Karpas-422 (cell line): ENCODE measurements around the gene CHRM1. TPM values are rescaled to one million over a fixed set of nuclear protein-coding genes. Genes with fewer than 3 reads are reported as not detected.
"Not testable (repeated sequence)": the region's sequence is repeated elsewhere in the genome, so short reads cannot be mapped to it uniquely, and the experiment has no call there.

Experiments
- DNase-seq: peaks from one replicate; pipeline ENCODE4 v3.0.0-alpha.2; 2015
- H2AFZ ChIP-seq: fragments of 200-600 bp; sonication (generic); 2 replicates; pipeline ENCODE4 v1.6.1; 2014; ENCODE audit warnings: antibody characterized with exemption, low read length, mixed read lengths
- H3K27ac ChIP-seq: fragments of 200-600 bp; sonication (generic); 2 replicates; pipeline ENCODE4 v1.5.1; 2014; ENCODE audit warnings: mild to moderate bottlenecking, low read length, moderate library complexity
- H3K27me3 ChIP-seq: fragments of 200-600 bp; sonication (generic); 2 replicates; pipeline ENCODE4 v1.6.1; 2014; ENCODE audit warnings: low read length, mixed read lengths
- H3K36me3 ChIP-seq: fragments of 200-600 bp; sonication (generic); 2 replicates; pipeline ENCODE4 v1.6.1; 2014; ENCODE audit warnings: low read length, mixed read lengths; ENCODE audit not compliant: insufficient read depth
- H3K4me1 ChIP-seq: fragments of 200-600 bp; sonication (generic); 2 replicates; pipeline ENCODE4 v1.6.1; 2014; ENCODE audit warnings: mild to moderate bottlenecking, low read length, mixed read lengths
- H3K4me2 ChIP-seq: fragments of 200-600 bp; sonication (generic); 2 replicates; pipeline ENCODE4 v1.6.1; 2014; ENCODE audit warnings: low read length, low read depth, mild to moderate bottlenecking; ENCODE audit not compliant: poor library complexity, severe bottlenecking
- H3K4me3 ChIP-seq: fragments of 200-600 bp; sonication (generic); 2 replicates; pipeline ENCODE4 v1.5.1; 2014; ENCODE audit warnings: mild to moderate bottlenecking, antibody characterized with exemption, low read length, mixed read lengths
- H3K79me2 ChIP-seq: fragments of 200-600 bp; sonication (generic); 2 replicates; pipeline ENCODE4 v1.6.1; 2014; ENCODE audit warnings: mild to moderate bottlenecking, low read length, mixed read lengths
- H3K9ac ChIP-seq: fragments of 200-600 bp; sonication (generic); 2 replicates; pipeline ENCODE4 v1.6.0; 2014; ENCODE audit warnings: low read length
- H3K9me2 ChIP-seq: fragments of 200-600 bp; sonication (generic), shearing (Covaris generic); replicated peaks from 2 replicates; pipeline ENCODE4 v1.6.0; 2014; ENCODE audit warnings: mild to moderate bottlenecking, low read length, moderate library complexity; ENCODE audit not compliant: insufficient read depth
- H3K9me3 ChIP-seq: fragments of 300-700, 200-600 bp; sonication (generic); 2 replicates; pipeline ENCODE4 v1.6.1; 2014; ENCODE audit warnings: low read length, mixed read lengths
- H4K20me1 ChIP-seq: fragments of 200-600 bp; sonication (generic); 2 replicates; pipeline ENCODE4 v1.6.1; 2014; ENCODE audit warnings: mild to moderate bottlenecking, antibody characterized with exemption, low read length, low read depth; ENCODE audit not compliant: insufficient read depth
- small RNA-seq: library from RNA; depleted of rRNA; stranded (forward); fragments of <200 nt; gene quantifications from one replicate; pipeline ENCODE3, GENCODE V24; 2014
- total RNA-seq: library from RNA; depleted of rRNA; stranded (reverse); fragments of >200 nt; shearing (Covaris generic); gene quantifications from 2 replicates; pipeline ENCODE4 v1.2.3, GENCODE V29; 2014; ENCODE audit warnings: low replicate concordance; rRNA removed

CHRM1 gene
- total RNA-seq, 1 experiment from 2014 or later = not detected

DNA sequence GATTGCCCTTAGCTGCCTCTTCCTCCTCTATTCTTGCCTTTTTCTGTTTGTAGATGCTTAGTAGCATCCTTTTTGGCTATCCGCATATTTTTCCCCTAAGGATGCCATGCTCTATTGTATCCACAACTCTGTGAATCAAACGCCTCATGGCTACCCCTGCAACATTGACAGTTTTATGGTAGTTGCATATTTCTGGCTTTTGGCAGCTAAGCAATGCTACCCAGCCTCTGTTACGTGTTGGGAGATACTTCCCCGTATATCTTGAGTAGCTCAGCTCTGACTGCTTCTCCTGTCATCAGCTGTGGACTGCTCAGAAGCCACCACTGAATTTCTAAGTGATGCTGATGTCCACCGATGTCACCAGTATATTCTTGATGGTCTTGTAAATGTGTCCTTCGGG lies 55.5 kb downstream of the CHRM1 start:
- peaks cover 28% of the 10 kb centered on the region for H3K4me1 ChIP-seq
- no peak overlapping the region for H3K4me2 ChIP-seq
- H3K4me3 ChIP-seq = no peak overlapping the region
- no peak overlapping the region for H3K27ac ChIP-seq
- DNase-seq = peak; percentile 34
- peaks cover 12% of the 10 kb centered on the region; the same call in 1 of the 2 replicates for H4K20me1 ChIP-seq
- peaks cover 22% of the 10 kb centered on the region; the same call in 1 of the 2 replicates for H3K36me3 ChIP-seq
- no peaks in the 10 kb centered on the region for H3K27me3 ChIP-seq
- peaks cover 84% of the 10 kb centered on the region for H3K79me2 ChIP-seq
- H3K9me3 ChIP-seq = no peaks in the 10 kb centered on the region
- H3K9ac ChIP-seq = no peak overlapping the region
- H2AFZ ChIP-seq = no peak overlapping the region
- H3K9me2 ChIP-seq = no peaks in the 10 kb centered on the region

DNA sequence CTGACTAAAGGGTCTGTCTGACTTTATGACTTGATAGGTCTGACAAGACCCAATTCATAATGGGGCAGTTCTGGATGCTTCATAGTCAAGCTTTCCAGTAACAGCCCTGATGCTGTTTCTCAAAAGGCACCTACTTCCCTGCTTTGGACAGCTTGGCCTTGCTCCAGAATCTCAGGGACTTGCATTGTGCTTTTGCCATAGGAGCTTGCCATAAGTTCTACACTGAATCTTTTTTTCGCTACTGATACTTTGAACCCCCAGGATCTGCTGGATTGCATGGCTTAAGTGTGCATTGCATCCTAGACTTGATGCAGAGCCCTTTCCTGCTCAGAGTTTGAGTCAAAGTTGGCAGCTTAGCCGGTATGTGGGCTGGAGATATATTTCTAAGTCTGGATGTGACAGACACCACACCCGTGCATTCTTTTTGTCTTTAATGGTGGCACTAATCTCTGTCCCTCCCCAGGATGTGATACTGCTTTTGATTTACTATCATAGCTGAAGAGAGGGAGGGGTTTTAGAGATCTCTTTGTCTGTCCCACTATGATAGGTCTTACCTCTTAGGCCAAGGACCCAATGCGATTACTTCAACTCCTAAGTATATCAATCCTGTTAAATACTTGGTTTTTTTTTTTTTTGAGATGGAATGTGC lies 57.4 kb downstream of the CHRM1 start:
- H3K36me3 ChIP-seq = peaks cover 22% of the 10 kb centered on the region; the same call in 1 of the 2 replicates
- no peak overlapping the region for H3K9ac ChIP-seq
- no peak overlapping the region for H3K4me3 ChIP-seq
- H2AFZ ChIP-seq = no peak overlapping the region
- peak; percentile 37 for DNase-seq
- peaks cover 80% of the 10 kb centered on the region for H3K79me2 ChIP-seq
- no peaks in the 10 kb centered on the region for H3K9me2 ChIP-seq
- no peak overlapping the region for H3K4me2 ChIP-seq
- H3K4me1 ChIP-seq = peaks cover 43% of the 10 kb centered on the region
- peaks cover 12% of the 10 kb centered on the region; the same call in 1 of the 2 replicates for H4K20me1 ChIP-seq
- H3K27me3 ChIP-seq = no peaks in the 10 kb centered on the region
- no peaks in the 10 kb centered on the region for H3K9me3 ChIP-seq
- peak overlapping the region; percentile 85; the same call in 1 of the 2 replicates for H3K27ac ChIP-seq

DNA sequence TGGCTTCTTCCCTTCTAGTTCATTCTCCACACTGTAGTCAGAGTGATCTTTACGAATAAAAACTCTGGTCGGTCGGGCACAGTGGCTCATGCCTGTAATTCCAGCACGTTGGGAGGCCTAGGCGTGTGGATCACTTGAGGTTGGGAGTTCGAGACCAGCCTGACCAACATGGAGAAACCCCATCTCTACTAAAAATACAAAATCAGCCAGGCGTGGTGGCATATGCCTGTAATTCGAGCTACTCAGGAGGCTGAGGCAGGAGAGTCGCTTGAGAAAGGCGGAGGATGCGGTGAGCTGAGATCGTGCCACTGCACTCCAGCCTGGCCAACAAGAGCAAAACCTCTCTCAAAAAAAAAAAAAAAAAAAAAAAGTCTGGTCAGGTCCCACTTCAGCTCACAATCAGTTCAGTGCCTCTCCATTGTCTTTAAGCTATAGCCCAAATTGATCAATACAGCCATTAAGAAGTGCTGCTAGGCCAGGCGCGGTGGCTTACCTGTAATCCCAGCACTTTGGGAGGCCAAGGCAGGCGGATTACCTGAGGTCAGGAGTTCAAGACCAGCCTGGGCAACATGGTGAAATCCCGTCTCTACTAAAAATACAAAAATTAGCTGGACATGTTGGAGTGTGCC lies 59.5 kb downstream of the CHRM1 start:
- H3K9me3 ChIP-seq = not testable (repeated sequence)
- H3K4me2 ChIP-seq = peak overlapping the region; percentile 66

DNA sequence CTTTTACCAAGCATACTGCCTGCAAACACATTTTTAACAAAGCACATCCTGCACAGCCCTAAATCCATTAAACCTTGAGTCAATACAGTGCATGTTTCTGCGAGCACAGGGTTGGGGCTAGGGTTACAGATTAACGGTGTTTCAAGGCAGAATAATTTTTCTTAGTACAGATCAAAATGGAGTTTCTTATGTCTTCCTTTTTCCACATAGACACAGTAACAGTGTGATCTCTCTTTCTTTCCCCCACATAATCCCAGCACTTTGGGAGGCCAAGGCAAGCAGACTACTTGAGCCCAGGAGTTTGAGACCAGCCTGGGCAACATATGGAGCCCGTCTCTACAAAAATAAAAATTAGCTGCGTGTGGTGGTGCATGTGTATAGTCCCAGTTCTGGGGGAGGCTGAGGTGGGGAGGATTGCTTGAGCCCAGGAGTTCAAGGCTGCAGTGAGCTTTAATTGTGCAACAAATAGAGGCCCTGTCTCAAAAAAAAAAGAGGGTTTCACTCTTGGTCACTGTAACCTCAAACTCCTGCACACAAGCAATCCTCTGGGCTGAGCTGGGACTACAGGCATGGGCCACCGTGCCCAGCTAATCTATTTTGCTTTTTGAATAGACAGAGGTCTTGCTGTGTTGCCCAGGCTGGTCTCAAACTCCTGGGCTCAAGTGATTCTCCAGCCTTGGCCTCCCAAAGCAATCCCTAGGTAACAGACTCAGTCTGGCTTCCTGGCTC lies 60.2 kb downstream of the CHRM1 start:
- peak; percentile 44 for DNase-seq
- Histone ChIP-seq H3K4me3 (peak overlapping the region; percentile 47), H3K4me2 (peak overlapping the region; percentile 66)

More for the DNA sequence above, 59.5 kb downstream of the CHRM1 start:
- not testable (repeated sequence) for H3K27me3 ChIP-seq, H3K9me2 ChIP-seq, H2AFZ ChIP-seq
- peak overlapping the region; percentile 47 for H3K4me3 ChIP-seq
- H3K27ac ChIP-seq = peak overlapping the region; percentile 85
- peaks cover 21% of the 10 kb centered on the region; the same call in 1 of the 2 replicates for H3K36me3 ChIP-seq
- H3K79me2 ChIP-seq = peaks cover 84% of the 10 kb centered on the region
- peaks cover 12% of the 10 kb centered on the region; the same call in 1 of the 2 replicates for H4K20me1 ChIP-seq
- peak overlapping the region; percentile 62 for H3K9ac ChIP-seq
- H3K4me1 ChIP-seq = peaks cover 57% of the 10 kb centered on the region
- peak; percentile 69 for DNase-seq

DNA sequence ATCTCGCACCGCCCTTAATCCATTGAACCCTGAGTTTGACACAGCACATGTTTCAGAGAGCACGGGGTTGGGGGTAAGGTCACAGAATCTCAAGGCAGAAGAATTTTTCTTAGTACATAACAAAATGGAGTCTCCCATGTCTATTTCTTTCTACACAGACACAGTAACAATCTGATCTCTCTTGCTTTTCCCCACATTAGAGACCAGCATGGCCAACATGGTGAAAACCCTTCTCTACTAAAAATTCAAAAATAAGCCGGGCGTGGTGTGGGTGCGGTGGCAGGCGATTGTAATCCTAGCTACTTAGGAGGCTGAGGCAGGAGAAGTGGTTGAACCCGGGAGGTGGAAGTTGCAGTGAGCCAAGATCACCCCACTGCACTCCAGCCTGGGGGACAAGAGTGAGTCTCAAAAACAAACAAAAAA lies 61.9 kb downstream of the CHRM1 start:
- Histone ChIP-seq H3K4me1 (peaks cover 70% of the 10 kb centered on the region), H3K36me3 (peaks cover 25% of the 10 kb centered on the region), H3K79me2 (peaks cover 83% of the 10 kb centered on the region), H4K20me1 (peaks cover 23% of the 10 kb centered on the region), H3K4me2 (peak overlapping the region; percentile 27)
- not testable (repeated sequence) for DNase-seq, H3K4me3 ChIP-seq, H3K27ac ChIP-seq, H3K9me3 ChIP-seq, H3K9ac ChIP-seq, H2AFZ ChIP-seq, H3K9me2 ChIP-seq, H3K27me3 ChIP-seq

More for the DNA sequence above, 60.2 kb downstream of the CHRM1 start:
- H3K4me1 ChIP-seq = peaks cover 62% of the 10 kb centered on the region
- H3K36me3 ChIP-seq = peaks cover 16% of the 10 kb centered on the region; the same call in 1 of the 2 replicates
- H4K20me1 ChIP-seq = peaks cover 12% of the 10 kb centered on the region; the same call in 1 of the 2 replicates
- no peaks in the 10 kb centered on the region for H3K9me2 ChIP-seq
- H3K27ac ChIP-seq = peak overlapping the region; percentile 85
- H3K9me3 ChIP-seq = no peaks in the 10 kb centered on the region
- H3K79me2 ChIP-seq = peaks cover 84% of the 10 kb centered on the region
- H3K9ac ChIP-seq = peak overlapping the region; percentile 62
- H3K27me3 ChIP-seq = no peaks in the 10 kb centered on the region
- H2AFZ ChIP-seq = no peak overlapping the region

Small RNAs within 50 kb of the gene (small RNA-seq; reads per million reads assigned to genes)
- not detected for gene RN7SL259P

Other genes with a start within 250 kb of the CHRM1 start
- gene UQCC3, start 249.7 kb downstream of the CHRM1 start, total RNA-seq = 13.9 and 27.3 TPM in 2 replicates
- gene LBHD1, start 249.1 kb downstream of the CHRM1 start, total RNA-seq = 18.4 and 28.8 TPM in 2 replicates
- gene UBXN1, start 242.3 kb downstream of the CHRM1 start, total RNA-seq = 160 and 334 TPM in 2 replicates
- gene LRRN4CL, start 231.8 kb downstream of the CHRM1 start, total RNA-seq = 0.45 and 0.54 TPM in 2 replicates
- gene BSCL2, start 213.9 kb downstream of the CHRM1 start, total RNA-seq = 55.6 and 79.1 TPM in 2 replicates
- not detected in 2 replicates for gene GNG3, start 213.7 kb downstream of the CHRM1 start, total RNA-seq
- 10.6 and 13.9 TPM in 2 replicates for gene HNRNPUL2, start 193.9 kb downstream of the CHRM1 start, total RNA-seq
- 48.9 and 49.2 TPM in 2 replicates for gene TTC9C, start 192.9 kb downstream of the CHRM1 start, total RNA-seq
- gene ZBTB3, start 167.2 kb downstream of the CHRM1 start, total RNA-seq = 5.3 and 6.6 TPM in 2 replicates
- gene POLR2G, start 159.8 kb downstream of the CHRM1 start, total RNA-seq = 115 and 140 TPM in 2 replicates
- gene TAF6L, start 150.0 kb downstream of the CHRM1 start, total RNA-seq = 10.4 and 30.1 TPM in 2 replicates
- 58.0 and 80.4 TPM in 2 replicates for gene TMEM179B, start 134.0 kb downstream of the CHRM1 start, total RNA-seq
- 22.2 and 34.6 TPM in 2 replicates for gene TMEM223, start 129.4 kb downstream of the CHRM1 start, total RNA-seq
- 37.5 and 41.1 TPM in 2 replicates for gene NXF1, start 115.9 kb downstream of the CHRM1 start, total RNA-seq
- gene STX5, start 89.3 kb downstream of the CHRM1 start, total RNA-seq = 30.0 and 39.9 TPM in 2 replicates
- 2.7 TPM in 1 of 2 replicates, not detected in the other for gene TEX54, start 88.5 kb downstream of the CHRM1 start, total RNA-seq
- 44.0 and 123 TPM in 2 replicates for gene WDR74, start 81.8 kb downstream of the CHRM1 start, total RNA-seq
- gene SLC3A2, start 40.5 kb downstream of the CHRM1 start, total RNA-seq = 167 and 208 TPM in 2 replicates
- gene SLC22A6, start 63.6 kb upstream of the CHRM1 start, total RNA-seq = not detected in 2 replicates
- not detected in 2 replicates for gene SLC22A8, start 94.5 kb upstream of the CHRM1 start, total RNA-seq
- not detected in 2 replicates for gene SLC22A24, start 222.9 kb upstream of the CHRM1 start, total RNA-seq